Astrocyte (in vitro differentiated cells and primary cell): ENCODE results near the gene CDH23. TPM values are rescaled to one million over a fixed set of nuclear protein-coding genes. Genes with fewer than 3 reads are reported as not detected.

Experiments
- DNase-seq: peaks from one replicate; pipeline ENCODE4 v3.0.0-alpha.2; 2010; ENCODE audit warnings: low read depth
- FAIRE-seq: peaks from 2 replicates; lab custom pipeline; 2011; peaks lifted over from hg19 to GRCh38; lab: Jason Lieb, UNC
- H2AFZ ChIP-seq: 2 replicates; pipeline ENCODE4 v1.6.0; 2012; ENCODE audit warnings: low read depth, low read length, inconsistent platforms
- H3K27ac ChIP-seq: 2 replicates; pipeline ENCODE4 v1.5.1; 2011; ENCODE audit warnings: low read depth, low read length, inconsistent platforms
- H3K27me3 ChIP-seq: 2 replicates; pipeline ENCODE4 v1.6.0; 2011; ENCODE audit warnings: low read length, inconsistent platforms; ENCODE audit not compliant: insufficient read depth
- H3K36me3 ChIP-seq: 2 replicates; pipeline ENCODE4 v1.5.1; 2011; ENCODE audit warnings: low read length, inconsistent platforms; ENCODE audit not compliant: insufficient read depth
- H3K4me1 ChIP-seq: 2 replicates; pipeline ENCODE4 v1.5.1; 2011; ENCODE audit warnings: low read length, inconsistent platforms; ENCODE audit not compliant: insufficient read depth
- H3K4me2 ChIP-seq: 2 replicates; pipeline ENCODE4 v1.6.0; 2012; ENCODE audit warnings: low read length, inconsistent platforms
- H3K4me3 ChIP-seq: 2 replicates; pipeline ENCODE4 v1.5.1; 2011; ENCODE audit warnings: low read depth, mild to moderate bottlenecking, low read length, inconsistent platforms; ENCODE audit not compliant: insufficient read depth
- H3K79me2 ChIP-seq: 2 replicates; pipeline ENCODE4 v1.6.0; 2012; ENCODE audit warnings: mild to moderate bottlenecking, low read length, inconsistent platforms; ENCODE audit not compliant: insufficient read depth
- H3K9ac ChIP-seq: 2 replicates; pipeline ENCODE4 v1.6.0; 2012; ENCODE audit warnings: mild to moderate bottlenecking, low read length, inconsistent platforms
- H3K9me3 ChIP-seq: 2 replicates; pipeline ENCODE4 v1.5.1; 2012; ENCODE audit warnings: low read depth, mild to moderate bottlenecking, low read length, inconsistent platforms; ENCODE audit not compliant: insufficient read depth
- H4K20me1 ChIP-seq: 2 replicates; pipeline ENCODE4 v1.6.0; 2012; ENCODE audit warnings: low read length, inconsistent platforms; ENCODE audit not compliant: insufficient read depth
- H3K27ac Mint-ChIP-seq: one replicate; pipeline ENCODE4 v1.8.0; 2021; ENCODE audit warnings: mild to moderate bottlenecking, mixed read lengths; ENCODE audit not compliant: unreplicated experiment
- H3K27me3 Mint-ChIP-seq: one replicate; pipeline ENCODE4 v1.8.0; 2021; ENCODE audit warnings: low read depth, mixed read lengths; ENCODE audit not compliant: unreplicated experiment
- H3K36me3 Mint-ChIP-seq: one replicate; pipeline ENCODE4 v1.8.0; 2021; ENCODE audit warnings: low read depth, mixed read lengths; ENCODE audit not compliant: unreplicated experiment
- H3K4me1 Mint-ChIP-seq: one replicate; pipeline ENCODE4 v1.8.0; 2021; ENCODE audit warnings: low read depth, mixed read lengths; ENCODE audit not compliant: unreplicated experiment
- H3K4me3 Mint-ChIP-seq: one replicate; pipeline ENCODE4 v1.8.0; 2021; ENCODE audit warnings: mild to moderate bottlenecking, moderate library complexity, mixed read lengths; ENCODE audit not compliant: unreplicated experiment
- H3K9me3 Mint-ChIP-seq: one replicate; pipeline ENCODE4 v1.8.0; 2021; ENCODE audit warnings: mild to moderate bottlenecking, mixed read lengths; ENCODE audit not compliant: unreplicated experiment
- CTCF ChIP-seq: IDR thresholded peaks from 2 replicates; pipeline ENCODE4 v1.5.1; 2011; ENCODE audit warnings: low read depth, mild to moderate bottlenecking, inconsistent platforms, low read length, moderate library complexity; ENCODE audit not compliant: insufficient read depth
- EZH2 ChIP-seq: IDR thresholded peaks from 2 replicates; pipeline ENCODE4 v1.6.1; 2012; ENCODE audit warnings: mild to moderate bottlenecking, low read length, inconsistent platforms; ENCODE audit not compliant: insufficient read depth
- total RNA-seq: library from RNA; stranded (reverse); gene quantifications from 2 replicates; pipeline ENCODE4 v1.2.1, GENCODE V29; 2021

Gene CDH23
- total RNA-seq, 1 donor from 2014 or later: not detected

- peaks cover 7% of the 10 kb centered on the region for H3K4me1 ChIP-seq
- H3K27ac ChIP-seq: no peak overlapping the region
- Mint-ChIP-seq H3K4me1 (peaks cover 9% of the 10 kb centered on the region), H3K27me3 (peaks cover 38% of the 10 kb centered on the region), H3K27ac (no peak overlapping the region), H3K4me3 (no peak overlapping the region), H3K36me3 (no peaks in the 10 kb centered on the region), H3K9me3 (peaks cover 4% of the 10 kb centered on the region)
- H3K79me2 ChIP-seq: no peaks in the 10 kb centered on the region
- no peaks in the 10 kb centered on the region for H3K9me3 ChIP-seq
- DNase-seq (no peak), FAIRE-seq (no peak)
- H4K20me1 ChIP-seq: no peaks in the 10 kb centered on the region
- H3K4me2 ChIP-seq: no peak overlapping the region
- no peaks in the 10 kb centered on the region for H3K36me3 ChIP-seq
- no peak overlapping the region for H3K9ac ChIP-seq
- no peak for TF ChIP-seq EZH2
- no peak for TF ChIP-seq CTCF
- H3K27me3 ChIP-seq: peaks cover 11% of the 10 kb centered on the region
- H3K4me3 ChIP-seq: no peak overlapping the region
- H2AFZ ChIP-seq: no peak overlapping the region
Observed at GRCh38 chr10:71721313-71721712, 324.6 kb downstream of the CDH23 start.

GRCh38 chr10:71722849-71723248 lies 326.1 kb downstream of the CDH23 start:
- Mint-ChIP-seq H3K27me3 (peaks cover 39% of the 10 kb centered on the region), H3K4me3 (no peak overlapping the region), H3K4me1 (peaks cover 14% of the 10 kb centered on the region), H3K27ac (no peak overlapping the region), H3K9me3 (peaks cover 4% of the 10 kb centered on the region), H3K36me3 (no peaks in the 10 kb centered on the region)
- Histone ChIP-seq H3K9ac (no peak overlapping the region), H3K36me3 (no peaks in the 10 kb centered on the region), H3K27me3 (peaks cover 15% of the 10 kb centered on the region), H3K4me3 (no peak overlapping the region), H3K9me3 (no peaks in the 10 kb centered on the region), H2AFZ (no peak overlapping the region), H3K79me2 (no peaks in the 10 kb centered on the region), H3K27ac (no peak overlapping the region), H3K4me1 (peaks cover 7% of the 10 kb centered on the region), H3K4me2 (no peak overlapping the region), H4K20me1 (no peaks in the 10 kb centered on the region)
- FAIRE-seq: no peak
- no peak for TF ChIP-seq EZH2
- no peak for TF ChIP-seq CTCF
- no peak for DNase-seq

- Histone ChIP-seq H4K20me1 (no peaks in the 10 kb centered on the region), H3K27me3 (peaks cover 15% of the 10 kb centered on the region), H3K36me3 (no peaks in the 10 kb centered on the region), H3K9ac (no peak overlapping the region), H3K4me3 (no peak overlapping the region), H3K79me2 (no peaks in the 10 kb centered on the region), H3K9me3 (no peaks in the 10 kb centered on the region), H2AFZ (no peak overlapping the region), H3K4me2 (no peak overlapping the region), H3K27ac (no peak overlapping the region), H3K4me1 (peaks cover 7% of the 10 kb centered on the region)
- H3K27ac Mint-ChIP-seq: no peak overlapping the region
- no peak for FAIRE-seq
- H3K27me3 Mint-ChIP-seq: peaks cover 38% of the 10 kb centered on the region
- peaks cover 4% of the 10 kb centered on the region for H3K9me3 Mint-ChIP-seq
- no peaks in the 10 kb centered on the region for H3K36me3 Mint-ChIP-seq
- no peak for TF ChIP-seq CTCF
- TF ChIP-seq EZH2: no peak
- H3K4me3 Mint-ChIP-seq: no peak overlapping the region
- H3K4me1 Mint-ChIP-seq: peaks cover 14% of the 10 kb centered on the region
- DNase-seq: no peak
Observed at GRCh38 chr10:71723311-71723710, 326.6 kb downstream of the CDH23 start.
